Right ventricle myocardium inferior (tissue), 1 donor: ENCODE results near the gene HES7. TPM values are rescaled to one million over a fixed set of nuclear protein-coding genes. Genes with fewer than 3 reads are reported as not detected.
"Not testable (repeated sequence)": the region's sequence is repeated elsewhere in the genome, so short reads cannot be mapped to it uniquely, and the experiment has no call there.

Source experiments
- ATAC-seq: fragments of 200-7000 bp; cut with Tn5 transposase; one replicate; pipeline ENCODE4 v1.9.1; 2020; ENCODE audit warnings: mild to moderate bottlenecking, moderate library complexity
- DNase-seq: peaks from one replicate; pipeline ENCODE4 v3.0.0; 2021; ENCODE audit errors: missing footprints
- intact Hi-C: fragments of 100-400 bp; cut with DNase I; formaldehyde crosslinking; loops from one replicate; pipeline ENCODE4 v1.11.0; 2022
- total RNA-seq: library from RNA; stranded (reverse); fragmentation: NEBNext Ultra II Directional; extraction: Animal tissue kit (Norgen Biotek cat#: 25700); gene quantifications from one replicate; pipeline ENCODE4 v1.2.1, GENCODE V29; 2021
- donor health status: DM: no; HTN: yes; CAD: no; lungs with severe emphysema.

HES7 gene
- total RNA-seq, 1 donor from 2014 or later, result not detected

DNA sequence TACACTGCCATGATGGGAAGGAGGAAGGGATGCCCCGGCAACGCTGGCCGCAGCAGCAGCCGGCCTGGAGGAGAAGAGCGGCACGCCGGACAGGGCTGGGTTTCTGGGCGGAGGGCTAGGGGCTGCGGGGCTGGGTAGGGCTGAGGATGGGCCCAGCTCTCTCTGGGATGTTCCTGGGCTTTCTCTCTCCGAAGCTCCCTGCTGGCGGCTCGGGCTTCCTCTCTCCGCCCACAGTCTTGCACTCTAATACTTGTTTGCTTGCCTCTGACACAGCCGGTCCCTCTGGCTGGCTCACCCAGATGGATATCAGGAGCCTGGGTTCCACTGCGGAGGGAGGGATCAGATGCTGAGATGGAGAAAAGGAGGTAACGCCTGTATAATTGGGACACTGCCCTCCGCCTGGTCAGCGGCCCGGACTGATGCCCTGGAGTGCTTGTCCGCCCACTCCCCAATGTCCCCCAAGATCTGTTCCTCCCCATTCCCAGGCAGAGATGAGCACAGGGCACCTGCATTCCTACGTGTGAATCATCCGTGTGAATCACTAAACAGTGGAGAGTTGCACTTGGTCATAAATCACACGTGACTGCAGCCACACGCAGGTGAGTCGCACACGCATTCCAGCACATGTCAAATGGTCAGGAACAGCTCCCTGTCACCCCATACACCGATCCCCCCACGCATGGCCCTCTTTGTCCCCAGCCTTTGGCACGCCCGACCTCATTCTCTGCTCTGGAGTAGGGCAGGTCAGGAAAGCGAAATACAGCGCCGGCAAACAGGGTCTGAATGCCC lies 5.7 kb downstream of the HES7 start, which contains the start of gene ALOXE3:
Gene ALOXE3, minus strand, starts transcription at position 535 of the 789 bp plus-strand sequence. Its CDS starts 524 bp downstream, at position 11.
- intact Hi-C loops, result loop anchor here (2.0 kb wide), 2 partner anchors 57 to 105 kb away; no protein-coding TSS in a partner anchor
- ATAC-seq (no peak), DNase-seq (no peak)

DNA sequence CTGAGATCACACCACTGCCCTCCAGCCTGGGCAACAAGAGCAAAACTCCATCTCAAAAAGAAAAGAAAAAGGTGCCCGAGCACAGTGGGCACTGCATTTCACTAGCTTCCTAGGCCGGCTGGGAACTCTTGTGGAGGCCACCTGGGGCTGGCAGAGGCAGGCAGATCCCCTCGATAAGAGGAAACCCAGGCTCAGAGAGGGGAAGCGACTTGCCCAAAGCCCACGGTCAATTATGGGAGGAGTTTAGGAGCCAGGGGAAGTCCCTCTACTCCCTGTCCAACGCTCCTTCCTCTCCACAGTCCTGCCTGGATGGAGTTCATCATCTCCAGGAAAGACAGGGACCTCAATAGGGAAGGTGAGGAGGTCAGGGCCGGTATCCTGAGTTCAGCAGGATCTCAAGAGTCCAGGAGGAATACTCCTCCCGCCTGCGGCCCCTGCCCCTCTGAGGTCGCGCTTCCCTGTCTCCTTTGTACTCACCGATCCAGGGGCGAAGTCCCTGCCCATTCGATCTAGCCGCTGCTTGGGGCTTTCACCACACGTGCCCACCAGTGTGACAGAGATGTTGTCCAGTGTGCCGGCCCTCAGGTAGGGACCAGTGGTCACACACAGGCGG lies 6.4 kb downstream of the HES7 start:
- DNase-seq (no peak), ATAC-seq (no peak)
- intact Hi-C loops, result no loop called here

DNA sequence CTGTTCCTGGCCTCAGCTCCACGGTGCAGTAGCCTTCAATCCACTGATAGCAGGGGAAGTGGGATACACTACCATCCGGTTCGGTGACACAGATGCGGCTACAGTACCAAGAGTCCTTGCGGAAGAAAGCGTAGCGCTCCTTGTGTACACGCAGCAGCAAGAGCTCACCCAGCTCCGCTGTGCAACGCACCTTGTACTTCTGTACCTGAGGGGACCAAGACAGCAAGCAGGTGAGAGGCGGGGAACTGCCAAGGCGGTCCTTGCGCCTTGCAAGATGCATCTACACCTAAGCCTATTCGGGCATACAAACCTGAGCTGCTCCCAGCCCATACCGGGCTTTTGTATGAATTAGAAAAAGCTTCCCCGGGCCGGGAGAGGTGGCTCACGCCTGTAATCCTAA lies 7.1 kb downstream of the HES7 start:
- ATAC-seq (no peak), DNase-seq (no peak)
- intact Hi-C loops, result no loop called here

DNA sequence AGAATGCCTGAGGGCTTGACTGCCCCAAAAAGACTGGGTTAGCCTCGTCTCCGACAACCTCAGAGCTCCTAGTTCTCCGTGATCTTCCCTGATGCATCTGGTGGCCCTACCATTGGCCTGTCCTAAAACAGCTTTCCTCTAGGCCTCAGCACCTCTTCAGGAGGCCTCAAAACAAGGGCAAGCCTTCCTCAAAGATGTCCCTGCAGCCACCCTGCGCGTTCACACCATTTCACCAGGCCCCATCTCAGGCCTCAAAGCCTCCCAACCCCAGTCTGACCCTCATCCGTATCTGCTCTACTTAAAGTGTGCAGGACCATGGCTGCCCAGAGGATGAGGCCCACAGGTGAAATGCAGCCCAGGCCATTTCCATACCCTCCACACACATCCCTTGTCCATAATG lies 13.0 kb downstream of the HES7 start:
- intact Hi-C loops, result loop anchor here (5.0 kb wide), 1 partner anchor 39 kb away; no protein-coding TSS in a partner anchor

DNA sequence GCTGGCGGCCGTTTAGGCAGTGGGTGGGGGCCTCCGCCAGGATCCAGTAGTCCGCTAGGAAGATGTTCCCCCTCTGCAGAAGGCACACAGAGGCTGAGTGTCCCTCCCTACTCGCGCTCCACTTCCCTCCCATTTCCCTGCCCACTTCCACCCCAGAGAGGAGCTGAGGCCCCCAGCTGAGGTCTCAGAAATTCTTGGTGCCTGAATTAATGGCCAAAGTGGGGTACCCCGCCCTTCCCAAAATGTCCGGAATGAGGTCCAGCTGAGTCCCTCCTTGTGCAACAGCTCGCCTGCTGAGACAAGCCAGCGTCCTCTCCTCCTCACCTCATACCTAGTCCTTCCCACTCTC lies 13.5 kb downstream of the HES7 start:
- ATAC-seq (no peak), DNase-seq (no peak)
- intact Hi-C loops, result loop anchor here (5.0 kb wide), 1 partner anchor 38 kb away; no protein-coding TSS in a partner anchor

More for the DNA sequence above, 13.0 kb downstream of the HES7 start:
- DNase-seq (no peak), ATAC-seq (no peak)

DNA sequence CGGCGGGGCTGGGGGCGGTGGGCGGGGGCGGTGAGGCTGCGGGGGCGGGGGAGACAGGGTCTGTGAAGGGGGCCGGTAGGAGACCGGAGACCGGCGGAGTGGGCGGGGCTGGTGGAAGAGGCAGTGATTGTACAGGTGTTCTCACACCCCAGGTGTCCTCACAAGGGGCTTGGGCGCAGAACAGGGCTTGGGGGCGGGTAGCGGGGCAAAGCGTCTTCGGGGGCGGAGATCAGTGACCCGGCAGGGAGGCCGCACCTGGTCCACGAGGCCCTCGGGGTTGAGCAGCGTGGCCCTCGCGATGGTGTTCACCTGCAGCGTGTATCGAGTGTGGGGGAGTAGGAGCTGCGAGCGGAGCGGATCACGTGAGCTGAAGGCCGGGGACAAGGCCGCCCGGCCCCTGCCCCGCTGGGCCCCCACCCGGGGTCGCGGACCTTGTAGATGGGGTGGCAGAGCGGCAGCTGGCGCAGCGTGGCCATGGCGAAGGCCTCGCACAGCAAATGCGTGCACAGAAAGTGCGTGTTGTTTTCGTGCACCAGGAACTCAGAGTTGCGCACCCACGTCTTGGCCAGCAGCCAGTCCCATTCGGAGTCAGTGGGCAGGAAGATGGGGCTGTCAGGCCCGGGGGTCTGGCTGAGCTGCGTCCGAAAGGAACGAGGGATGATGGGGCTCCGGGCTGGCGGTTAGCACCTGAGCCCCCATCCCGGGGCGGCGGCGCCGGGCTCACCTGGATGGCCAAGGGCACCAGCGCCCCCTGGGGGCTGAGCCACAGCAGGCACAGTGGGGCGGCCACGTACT lies 14.0 kb downstream of the HES7 start:
- DNase-seq, result peak; percentile 88
- intact Hi-C loops, result loop anchor here (5.0 kb wide), 1 partner anchor 38 kb away; no protein-coding TSS in a partner anchor
- ATAC-seq, result peak; percentile 56

DNA sequence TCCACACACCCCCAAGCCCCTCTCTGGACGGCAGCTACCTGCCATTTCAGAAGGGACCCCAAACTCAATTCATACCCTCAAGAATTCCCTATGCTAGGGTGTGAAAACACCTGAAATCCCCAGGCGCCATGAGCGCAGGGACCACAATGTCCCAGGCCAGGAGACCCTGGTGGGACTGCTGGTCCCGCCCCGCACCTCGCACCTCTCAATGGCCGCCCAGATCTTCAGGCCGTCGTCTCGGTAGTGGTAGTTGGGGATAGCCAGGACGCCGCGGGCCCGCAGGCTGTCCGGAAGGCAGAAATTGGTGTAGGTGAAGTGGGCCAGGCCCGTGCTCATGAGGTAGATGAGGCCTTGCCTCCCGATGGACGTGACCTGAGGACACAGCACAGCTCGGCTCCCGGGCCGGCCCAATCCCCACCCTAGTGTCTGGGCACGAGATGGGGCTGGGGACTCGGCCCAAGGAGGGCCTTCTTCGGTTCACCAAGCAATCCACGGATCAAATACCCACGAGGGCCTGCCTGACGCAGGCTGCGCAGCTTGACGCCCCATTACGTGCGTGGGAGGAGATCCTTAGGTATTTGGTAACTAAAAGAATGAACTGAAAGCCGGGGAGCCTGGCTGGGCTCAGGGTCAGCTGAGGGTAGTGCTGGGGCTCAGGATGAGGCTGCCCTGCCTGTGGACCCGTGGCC lies 14.8 kb downstream of the HES7 start:
- intact Hi-C loops, result no loop called here

DNA sequence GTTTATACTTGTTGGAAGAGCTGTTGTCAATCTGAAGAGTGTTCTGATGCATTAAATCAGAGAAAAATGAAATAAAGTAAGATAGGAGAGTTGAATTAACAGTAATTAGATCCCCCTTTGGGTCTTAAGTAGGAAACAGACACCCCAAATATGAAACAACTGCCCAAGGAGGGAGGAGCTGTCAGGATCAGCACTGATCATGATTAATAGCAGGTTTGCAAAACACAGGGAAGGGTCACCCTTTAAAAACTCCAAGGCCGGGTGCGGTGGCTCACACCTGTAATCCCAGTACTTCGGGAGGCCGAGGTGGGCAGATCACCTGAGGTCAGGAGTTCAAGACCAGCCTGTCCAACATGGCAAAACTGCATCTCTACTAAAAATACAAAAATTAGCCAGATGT lies 16.9 kb downstream of the HES7 start:
- intact Hi-C loops, ATAC-seq, DNase-seq: not testable (repeated sequence)

More for the DNA sequence above, 14.8 kb downstream of the HES7 start:
- DNase-seq, result no peak
- ATAC-seq, result no peak

DNA sequence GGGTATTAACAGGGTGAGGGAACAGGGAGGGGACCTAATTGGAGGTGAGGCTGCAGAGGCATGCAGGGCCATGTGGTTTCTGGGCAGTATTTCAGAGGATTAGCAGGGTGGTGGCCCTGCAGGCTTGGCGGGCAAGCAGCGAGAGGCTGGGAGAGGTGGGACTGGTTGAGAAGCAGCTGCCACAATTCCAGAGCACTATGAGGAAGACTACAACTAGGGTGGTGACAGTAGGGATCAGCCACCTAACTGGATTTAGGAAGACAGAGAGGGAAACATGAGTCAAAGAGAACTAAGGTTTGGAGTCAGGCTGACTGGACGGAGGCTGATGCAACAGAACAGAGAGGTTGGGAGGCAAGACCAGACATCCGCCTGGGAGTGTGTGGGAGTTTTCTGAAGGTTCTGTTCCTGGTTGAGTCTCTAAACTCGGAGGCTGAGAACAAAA lies 17.9 kb downstream of the HES7 start:
- ATAC-seq (no peak), DNase-seq (no peak)
- intact Hi-C loops, result no loop called here

DNA sequence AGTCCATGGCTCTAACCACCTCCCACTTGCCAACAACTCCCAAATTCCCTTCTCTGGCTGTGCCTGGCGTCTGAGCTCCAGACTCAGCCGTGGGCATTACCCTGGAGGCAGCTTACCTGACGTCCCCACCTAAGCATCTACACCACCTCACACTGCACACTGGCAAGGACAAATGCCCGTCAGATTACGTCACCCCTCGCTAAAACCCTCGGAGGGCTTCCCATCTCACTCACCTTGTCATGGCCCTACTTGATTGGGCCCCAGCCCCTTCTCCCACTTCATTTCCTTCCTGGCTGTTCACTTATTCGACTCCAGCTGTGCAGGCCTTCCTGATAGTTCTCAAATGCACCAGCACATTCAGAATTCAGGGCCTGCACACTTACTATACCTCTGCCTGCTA lies 19.0 kb downstream of the HES7 start:
- no peak for DNase-seq
- intact Hi-C loops, result no loop called here
- no peak for ATAC-seq

DNA sequence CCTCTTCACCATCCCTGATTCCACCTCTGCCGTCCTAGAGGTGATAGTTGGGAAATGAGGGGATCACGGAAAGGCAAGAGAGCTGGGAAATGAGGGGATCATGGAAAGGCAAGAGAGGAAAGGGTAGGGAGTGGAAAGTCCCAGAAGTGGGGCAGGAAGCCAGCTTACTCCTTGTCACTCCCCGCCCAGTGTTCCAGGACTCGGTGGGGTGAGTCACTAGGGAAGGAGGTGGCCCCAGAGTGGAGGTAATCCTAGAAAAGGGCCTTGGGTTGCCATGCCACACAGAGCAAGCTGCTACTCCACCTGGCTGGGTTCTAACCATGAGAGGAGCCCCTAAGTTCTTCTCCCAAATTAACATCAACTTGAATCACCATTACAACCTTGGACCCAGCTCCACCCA lies 20.4 kb downstream of the HES7 start:
- intact Hi-C loops, result no loop called here
- DNase-seq (no peak), ATAC-seq (no peak)

DNA sequence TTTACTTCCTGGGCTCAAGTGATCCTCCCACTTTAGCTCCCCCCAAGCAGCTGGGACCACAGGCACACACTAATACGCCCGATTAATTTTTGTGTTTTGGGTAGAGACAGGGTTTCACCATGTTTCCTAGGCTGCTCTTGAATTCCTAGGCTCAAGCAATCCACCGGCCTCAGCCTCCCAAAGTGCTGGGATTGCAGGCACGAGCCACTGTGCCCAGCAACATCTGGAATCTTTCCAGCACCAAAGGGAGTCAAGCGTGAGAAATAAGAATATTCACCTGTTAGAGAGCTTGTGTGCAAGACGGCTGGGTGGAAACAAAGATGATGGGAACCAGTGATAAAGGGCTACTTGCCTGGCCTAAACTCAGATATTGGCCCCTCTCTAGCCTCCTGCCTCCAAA lies 22.2 kb downstream of the HES7 start:
- no peak for ATAC-seq
- DNase-seq, result no peak
- intact Hi-C loops, result no loop called here

DNA sequence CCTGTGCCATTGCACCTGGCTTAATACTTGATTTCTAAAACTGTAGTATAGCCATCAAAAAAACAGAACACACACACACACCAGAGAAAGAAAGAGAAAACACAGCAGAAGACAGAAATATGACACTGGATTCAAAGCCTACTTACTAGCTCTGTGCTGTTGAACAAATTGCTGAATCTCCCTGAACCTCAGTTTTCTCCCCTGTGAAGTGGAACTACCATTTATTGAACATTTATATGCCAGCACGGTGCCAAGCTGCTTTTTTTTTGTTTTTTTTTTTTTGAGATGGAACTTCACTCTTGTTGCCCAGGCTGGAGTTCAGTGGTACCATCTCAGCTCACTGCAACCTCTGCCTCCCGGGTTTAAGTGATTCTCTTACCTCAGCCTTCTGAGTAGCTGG lies 23.1 kb downstream of the HES7 start:
- no peak for DNase-seq
- ATAC-seq, result no peak
- intact Hi-C loops, result no loop called here

DNA sequence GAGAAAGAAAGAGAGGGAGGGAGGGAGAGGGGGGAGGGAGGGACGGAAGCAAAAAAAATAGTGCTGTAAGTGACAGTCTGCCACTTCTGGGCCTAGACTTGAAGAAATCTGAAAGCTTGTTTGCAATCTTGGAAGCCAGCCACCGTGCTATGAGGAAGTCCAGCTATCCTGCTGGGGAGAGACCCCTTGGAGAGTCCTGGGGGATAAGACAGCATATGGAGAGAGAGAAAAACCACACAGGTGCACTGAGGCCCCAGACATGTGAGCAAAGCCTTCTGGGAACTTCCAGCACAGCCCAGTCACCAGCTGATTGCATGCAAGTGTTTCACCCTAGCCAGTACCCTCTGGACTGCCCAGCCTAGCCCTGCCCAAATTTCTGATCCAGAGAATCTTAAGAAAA lies 23.8 kb downstream of the HES7 start:
- intact Hi-C loops, result no loop called here
- DNase-seq (no peak), ATAC-seq (no peak)

DNA sequence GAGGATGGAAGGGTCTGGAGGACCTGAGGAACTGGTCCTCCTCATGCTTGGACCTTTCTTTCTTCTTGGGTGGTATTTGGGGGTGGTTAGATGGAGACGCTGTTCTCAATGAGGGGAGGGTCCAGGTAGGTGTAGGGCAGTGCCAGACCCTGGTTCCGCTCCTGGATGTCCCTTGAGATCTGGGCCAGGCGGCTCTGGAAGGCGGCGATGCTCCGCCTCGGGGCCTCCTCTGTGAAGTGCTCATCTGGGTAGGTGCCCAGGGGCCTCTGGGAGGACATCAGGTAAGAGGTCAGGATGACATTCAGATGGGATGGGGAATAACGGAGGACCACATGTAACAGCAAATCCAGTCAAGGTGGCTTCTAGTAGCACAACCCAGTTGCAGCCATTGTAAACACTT lies 27.4 kb downstream of the HES7 start:
- ATAC-seq, result no peak
- intact Hi-C loops, result no loop called here
- no peak for DNase-seq

DNA sequence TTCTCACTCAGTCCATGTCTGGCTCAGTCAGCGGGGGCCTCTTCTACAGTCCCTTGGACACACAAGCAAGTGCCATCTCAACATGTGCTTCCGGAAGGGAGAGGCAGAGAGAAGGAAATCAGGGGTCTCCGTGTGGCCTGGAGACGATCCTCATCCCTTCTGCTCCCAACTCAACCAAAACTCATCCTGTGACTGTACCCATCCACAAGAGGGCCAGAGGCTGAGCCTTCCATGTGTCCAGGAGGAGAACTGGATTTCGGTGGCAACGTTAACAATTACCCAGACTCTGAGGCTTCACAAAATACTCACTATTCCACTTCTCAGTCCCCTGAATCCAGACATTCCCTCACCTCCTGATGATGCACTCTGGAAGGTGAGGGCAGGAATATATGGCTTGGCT lies 28.5 kb downstream of the HES7 start:
- DNase-seq, result no peak
- no peak for ATAC-seq
- intact Hi-C loops, result no loop called here

DNA sequence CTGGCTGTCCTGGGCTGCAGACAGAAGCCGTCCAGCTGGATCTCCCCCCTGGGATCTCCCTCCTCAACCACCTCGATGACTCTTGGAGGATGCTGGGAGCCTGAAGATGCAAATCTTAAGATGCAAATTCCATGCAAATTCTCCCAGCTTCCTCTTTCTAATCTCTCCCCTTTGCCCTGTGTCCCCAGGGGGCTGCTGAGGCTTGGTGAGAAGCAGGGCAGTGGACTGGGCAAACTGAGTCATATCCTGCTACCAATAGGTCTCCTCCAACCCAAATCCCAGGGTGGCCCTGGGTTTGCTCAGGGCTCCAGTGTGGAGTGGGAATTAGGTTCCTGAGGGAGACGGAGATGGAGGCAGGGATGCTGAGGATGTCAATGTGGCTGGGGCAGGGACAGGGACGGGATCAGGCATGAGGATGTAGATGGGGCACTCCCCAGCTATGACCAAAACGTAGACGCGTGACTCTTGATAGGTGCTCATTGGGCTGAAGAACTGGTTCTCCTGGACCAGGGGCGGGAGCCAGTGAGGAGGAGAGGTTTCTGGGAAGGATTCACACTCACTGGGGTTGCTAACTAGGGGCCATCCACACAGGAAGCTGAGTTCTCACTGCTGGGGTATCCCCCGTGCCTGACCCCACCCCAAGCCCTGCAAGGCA lies 32.7 kb downstream of the HES7 start:
- ATAC-seq (no peak), DNase-seq (no peak)
- intact Hi-C loops, result loop anchor here (5.0 kb wide), 1 partner anchor 211 kb away; no protein-coding TSS in a partner anchor

DNA sequence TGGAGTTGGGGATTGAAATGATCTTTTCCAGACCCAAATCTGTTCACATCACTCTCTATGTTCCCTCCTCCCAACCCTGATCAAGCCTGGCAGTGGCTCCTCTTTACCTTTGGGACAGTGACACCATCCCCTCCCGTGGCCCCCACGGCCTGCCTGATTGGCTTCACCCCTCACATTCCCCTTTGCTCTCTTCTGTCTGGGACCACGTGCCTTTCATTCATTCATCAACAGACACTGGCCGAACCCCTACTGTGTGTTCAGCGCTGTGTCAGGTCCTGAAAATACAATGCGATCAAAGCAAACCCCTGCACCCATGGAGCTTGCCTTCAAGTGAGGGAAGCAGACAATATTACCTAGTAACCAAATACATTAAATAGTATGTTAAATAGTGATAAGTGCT lies 34.2 kb downstream of the HES7 start:
- DNase-seq, result no peak
- ATAC-seq, result no peak
- intact Hi-C loops, result loop anchor here (5.0 kb wide), 1 partner anchor 213 kb away; no protein-coding TSS in a partner anchor

DNA sequence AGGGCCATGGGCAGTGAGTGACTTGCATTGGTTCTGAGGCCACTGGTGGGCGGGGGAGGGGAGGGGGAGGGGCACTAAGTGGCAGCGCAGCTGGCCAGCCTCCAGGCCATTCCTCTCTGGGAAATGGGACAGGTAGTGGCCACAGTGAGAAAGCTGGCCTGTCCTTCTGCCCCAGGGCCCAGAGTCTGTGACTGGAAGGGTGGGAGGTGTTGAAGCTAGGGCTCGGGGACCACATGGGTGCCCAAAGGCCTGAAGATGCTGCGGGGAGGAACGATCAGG lies 36.0 kb downstream of the HES7 start:
- ATAC-seq (no peak), DNase-seq (no peak)
- intact Hi-C loops, result no loop called here
